ENCODE results near the gene COX8A.
A peak's percentile ranks its signal among the peaks of the same experiment; 100 is the strongest.
"Not testable (repeated sequence)": the region's sequence is repeated elsewhere in the genome, so short reads cannot be mapped to it uniquely, and the experiment has no call there.

Gene COX8A

GRCh38 chr11:63951779-63952536, 22.5 kb upstream of the COX8A start:
- Mint-ChIP-seq H3K4me1 (peaks cover 13% of the 10 kb centered on the region), H3K36me3 (peaks cover 46% of the 10 kb centered on the region), H3K27me3 (no peaks in the 10 kb centered on the region), H3K4me3 (no peak overlapping the region), H3K9me3 (no peaks in the 10 kb centered on the region), H3K27ac (peak overlapping the region; percentile 7)
- ATAC-seq, result peak; percentile 45

- Mint-ChIP-seq H3K9me3 (no peaks in the 10 kb centered on the region), H3K27me3 (no peaks in the 10 kb centered on the region), H3K36me3 (peaks cover 44% of the 10 kb centered on the region), H3K4me1 (peaks cover 13% of the 10 kb centered on the region), H3K4me3 (no peak overlapping the region), H3K27ac (peak overlapping the region; percentile 7)
- ATAC-seq, result no peak
These were observed 21.9 kb upstream of the COX8A start for GRCh38 chr11:63952570-63952969.

DNA sequence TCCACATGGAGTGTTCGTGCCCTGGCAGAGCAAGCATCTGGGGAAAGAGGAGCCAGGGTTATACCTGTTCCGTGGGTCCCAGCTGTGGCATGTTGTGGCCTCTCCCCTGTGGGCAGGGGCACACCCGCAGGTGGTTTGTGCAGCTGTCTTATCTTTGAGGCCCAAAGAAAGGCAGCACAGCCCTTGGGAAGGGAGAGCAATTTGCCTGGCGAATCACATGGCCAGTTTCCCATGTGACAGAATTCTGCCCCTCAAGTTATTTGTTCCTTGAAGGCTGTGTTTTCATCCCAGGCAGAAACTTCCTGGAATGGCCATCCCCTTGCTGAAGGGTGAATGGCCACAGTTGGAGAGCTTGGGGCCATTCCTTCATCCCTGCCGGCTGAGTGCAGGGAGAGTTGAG, 16.4 kb upstream of the COX8A start:
- H3K36me3 Mint-ChIP-seq, result peaks cover 33% of the 10 kb centered on the region
- no peak for ATAC-seq
- H3K4me1 Mint-ChIP-seq, result peaks cover 17% of the 10 kb centered on the region
- no peaks in the 10 kb centered on the region for H3K9me3 Mint-ChIP-seq
- no peak overlapping the region for H3K4me3 Mint-ChIP-seq
- H3K27ac Mint-ChIP-seq, result no peak overlapping the region
- no peaks in the 10 kb centered on the region for H3K27me3 Mint-ChIP-seq

DNA sequence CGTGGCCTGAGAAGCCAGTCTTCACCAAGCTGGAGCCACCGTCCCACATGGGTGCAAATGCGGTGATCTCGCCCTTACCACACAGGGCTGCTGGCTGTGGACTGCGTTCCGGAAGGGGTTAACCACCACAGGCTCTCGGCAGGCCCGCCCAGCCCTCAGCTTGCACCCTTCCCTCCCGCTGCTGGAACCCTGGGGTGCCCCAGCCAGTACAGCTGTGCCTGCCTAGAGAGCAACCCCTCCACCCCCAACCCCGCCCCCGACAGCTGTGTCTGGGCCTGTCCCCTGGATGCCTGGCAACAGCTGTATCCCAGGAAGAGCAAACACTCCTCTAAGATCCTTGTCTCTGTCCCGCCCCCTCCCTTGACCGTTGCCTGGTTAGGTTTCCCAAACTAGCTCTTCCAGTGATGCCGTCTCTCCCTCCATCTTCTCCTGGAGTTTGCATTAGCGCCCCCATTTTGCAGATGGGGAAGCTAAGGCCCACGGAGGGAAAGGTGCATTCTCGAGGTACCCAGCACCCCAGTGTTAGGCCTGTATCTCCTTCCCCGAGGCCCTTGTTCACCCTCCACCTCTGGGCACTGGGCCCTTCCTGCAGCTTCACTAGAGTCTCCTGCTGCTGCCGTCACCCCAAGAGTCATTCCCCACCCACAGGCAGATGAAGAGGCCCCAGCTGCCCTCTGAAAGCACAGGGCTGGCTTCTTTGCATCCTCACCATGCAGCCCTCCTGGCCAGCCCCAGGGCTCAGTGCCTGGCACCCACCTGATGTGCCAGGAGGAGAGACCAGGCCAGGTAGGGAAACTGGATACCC, 12.6 kb upstream of the COX8A start:
- Mint-ChIP-seq H3K9me3 (no peaks in the 10 kb centered on the region), H3K4me1 (peaks cover 17% of the 10 kb centered on the region), H3K27me3 (no peaks in the 10 kb centered on the region), H3K36me3 (peaks cover 4% of the 10 kb centered on the region), H3K4me3 (no peak overlapping the region), H3K27ac (no peak overlapping the region)
- peak; percentile 46 for ATAC-seq

- not testable (repeated sequence) for H3K9me3 Mint-ChIP-seq, H3K36me3 Mint-ChIP-seq, H3K27ac Mint-ChIP-seq, H3K27me3 Mint-ChIP-seq, H3K4me3 Mint-ChIP-seq, ATAC-seq
- H3K4me1 Mint-ChIP-seq, result peaks cover 17% of the 10 kb centered on the region
These were observed 10.5 kb upstream of the COX8A start for GRCh38 chr11:63963895-63964294.

- H3K9me3 Mint-ChIP-seq, result no peaks in the 10 kb centered on the region
- no peak overlapping the region for H3K27ac Mint-ChIP-seq
- no peaks in the 10 kb centered on the region for H3K36me3 Mint-ChIP-seq
- no peak for ATAC-seq
- peaks cover 18% of the 10 kb centered on the region for H3K27me3 Mint-ChIP-seq
- no peak overlapping the region for H3K4me3 Mint-ChIP-seq
- H3K4me1 Mint-ChIP-seq, result peaks cover 7% of the 10 kb centered on the region
These were observed 8.0 kb upstream of the COX8A start for GRCh38 chr11:63966444-63966843.

- ATAC-seq, result no peak
- H3K27ac Mint-ChIP-seq, result no peak overlapping the region
- H3K36me3 Mint-ChIP-seq, result no peaks in the 10 kb centered on the region
- no peak overlapping the region for H3K4me3 Mint-ChIP-seq
- peaks cover 12% of the 10 kb centered on the region for H3K4me1 Mint-ChIP-seq
- H3K9me3 Mint-ChIP-seq, result no peaks in the 10 kb centered on the region
- peaks cover 18% of the 10 kb centered on the region for H3K27me3 Mint-ChIP-seq
These were observed 5.0 kb upstream of the COX8A start for GRCh38 chr11:63969461-63969860.

DNA sequence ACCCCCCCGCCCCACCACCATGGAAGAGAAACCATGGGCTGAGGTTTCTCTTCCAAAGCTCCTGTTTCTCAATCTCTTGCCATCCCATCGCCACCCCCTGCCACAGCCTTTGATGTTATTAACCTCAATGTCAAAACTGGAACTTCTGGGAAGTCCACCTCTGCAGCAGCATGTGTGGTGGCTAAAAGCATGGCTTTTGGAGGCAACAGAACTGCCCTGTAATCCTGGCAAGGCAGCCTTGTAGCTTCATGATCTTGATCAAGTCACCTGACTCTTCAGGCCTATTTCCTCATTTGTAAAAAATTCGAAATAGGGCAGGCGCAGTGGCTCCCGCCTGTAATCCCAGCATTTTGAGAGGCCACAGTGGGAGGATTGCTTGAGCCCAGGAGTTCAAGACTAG, 3.5 kb upstream of the COX8A start:
- Mint-ChIP-seq H3K36me3 (peaks cover 1% of the 10 kb centered on the region), H3K4me1 (peaks cover 18% of the 10 kb centered on the region), H3K9me3 (no peaks in the 10 kb centered on the region), H3K4me3 (no peak overlapping the region), H3K27ac (no peak overlapping the region), H3K27me3 (peaks cover 18% of the 10 kb centered on the region)
- no peak for ATAC-seq

DNA sequence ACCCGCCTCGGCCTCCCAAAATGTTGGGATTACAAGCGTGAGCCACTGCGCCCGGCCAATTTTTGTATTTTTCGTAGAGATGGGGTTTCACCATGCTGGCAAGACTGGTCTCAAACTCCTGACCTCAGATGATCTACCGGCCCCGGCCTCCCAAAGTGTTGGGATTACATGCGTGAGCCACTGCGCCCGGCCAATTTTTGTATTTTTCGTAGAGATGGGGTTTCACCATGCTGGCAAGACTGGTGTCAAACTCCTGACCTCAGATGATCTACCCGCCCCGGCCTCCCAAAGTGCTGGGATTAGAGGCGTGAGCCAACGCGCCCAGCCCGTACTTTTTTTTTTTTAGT, 535 bp upstream of the COX8A start:
- peaks cover 33% of the 10 kb centered on the region for H3K4me1 Mint-ChIP-seq
- H3K4me3 Mint-ChIP-seq, result peak overlapping the region; percentile 100
- not testable (repeated sequence) for H3K9me3 Mint-ChIP-seq, ATAC-seq
- H3K36me3 Mint-ChIP-seq, result peaks cover 16% of the 10 kb centered on the region
- peak overlapping the region; percentile 99 for H3K27ac Mint-ChIP-seq
- H3K27me3 Mint-ChIP-seq, result peaks cover 18% of the 10 kb centered on the region

GRCh38 chr11:63978551-63979239, 4.3 kb downstream of the COX8A start:
- no peak for ATAC-seq
- peak overlapping the region; percentile 8 for H3K27ac Mint-ChIP-seq

DNA sequence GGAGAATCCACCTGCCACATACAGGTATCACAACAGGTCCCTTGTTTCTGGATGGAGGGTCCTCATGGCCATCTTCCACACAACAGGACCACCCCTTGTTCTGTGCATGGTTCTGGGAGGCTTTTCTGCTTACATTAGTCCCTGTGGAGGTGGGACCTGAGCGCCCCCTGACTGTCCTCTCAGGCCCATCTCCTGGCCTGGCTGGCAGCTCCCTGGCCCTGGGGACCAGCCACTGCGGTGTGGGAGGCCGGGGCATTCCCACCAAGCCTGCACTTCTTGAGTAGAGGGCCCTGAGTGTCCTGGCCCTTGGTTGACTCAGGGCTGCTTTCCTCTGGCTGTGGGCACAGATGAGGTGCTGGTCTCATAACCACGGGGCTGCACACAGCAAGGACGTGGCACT, 5.0 kb downstream of the COX8A start:
- Mint-ChIP-seq H3K27ac (peak overlapping the region; percentile 8), H3K4me3 (no peak overlapping the region), H3K27me3 (no peaks in the 10 kb centered on the region), H3K9me3 (no peaks in the 10 kb centered on the region), H3K4me1 (peaks cover 41% of the 10 kb centered on the region), H3K36me3 (peaks cover 16% of the 10 kb centered on the region)
- no peak for ATAC-seq

More at GRCh38 chr11:63978551-63979239, 4.3 kb downstream of the COX8A start:
- peaks cover 16% of the 10 kb centered on the region for H3K36me3 Mint-ChIP-seq
- no peaks in the 10 kb centered on the region for H3K9me3 Mint-ChIP-seq
- no peak overlapping the region for H3K4me3 Mint-ChIP-seq
- H3K4me1 Mint-ChIP-seq, result peaks cover 47% of the 10 kb centered on the region
- H3K27me3 Mint-ChIP-seq, result no peaks in the 10 kb centered on the region

- Mint-ChIP-seq H3K4me3 (peak overlapping the region; percentile 99), H3K4me1 (peaks cover 50% of the 10 kb centered on the region), H3K36me3 (peaks cover 28% of the 10 kb centered on the region), H3K27me3 (no peaks in the 10 kb centered on the region), H3K27ac (peak overlapping the region; percentile 99), H3K9me3 (no peaks in the 10 kb centered on the region)
- ATAC-seq, result peak; percentile 87
These were observed 11.4 kb downstream of the COX8A start for GRCh38 chr11:63985812-63986155.

DNA sequence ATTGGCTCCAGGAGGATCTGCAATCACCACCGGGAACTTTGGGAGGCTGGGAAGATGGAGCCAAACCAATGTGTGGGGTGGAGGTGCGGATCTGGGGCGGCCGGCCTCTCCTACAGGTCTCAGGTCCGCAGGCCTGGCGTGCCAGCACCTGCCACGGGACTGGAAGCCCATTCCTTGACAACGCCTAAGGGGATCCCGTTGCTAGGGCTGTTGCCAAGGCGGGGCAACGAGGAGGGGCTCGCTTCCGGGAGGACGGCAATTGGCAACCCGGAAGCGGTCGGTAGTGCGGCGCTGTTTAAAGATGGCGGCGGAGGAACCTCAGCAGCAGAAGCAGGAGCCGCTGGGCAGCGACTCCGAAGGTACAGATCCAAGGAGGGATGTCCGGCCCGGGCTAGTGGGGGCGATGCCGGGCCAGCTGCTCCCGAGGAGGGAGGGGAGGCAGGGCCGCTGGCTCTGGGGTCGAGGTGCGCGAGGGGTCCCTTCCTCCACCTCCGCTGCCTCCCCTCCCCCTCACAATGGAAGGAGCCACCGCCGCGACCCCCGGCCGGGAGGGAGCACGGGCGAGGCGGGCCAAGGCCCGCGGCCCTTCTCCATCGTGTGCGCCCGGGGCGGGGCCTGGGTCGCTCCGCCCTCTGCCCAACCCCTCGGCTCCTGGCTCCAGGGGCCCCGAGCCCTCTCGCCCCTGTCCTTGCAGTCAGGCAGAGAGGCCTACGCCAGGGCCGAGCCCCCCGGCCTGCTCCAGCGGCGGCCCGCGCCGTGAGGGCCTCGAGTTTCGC, 11.9 kb downstream of the COX8A start, which contains the start of gene OTUB1:
OTUB1 (plus strand) TSS at position 283 of the 776 bp plus-strand sequence; CDS start at position 302, 19 bp downstream.
- H3K4me3 Mint-ChIP-seq, result peak within 1 kb of the TSS; percentile 99
- H3K36me3 Mint-ChIP-seq, result peaks cover 34% of the 10 kb centered on the region
- H3K27me3 Mint-ChIP-seq, result no peaks in the 10 kb centered on the region
- H3K9me3 Mint-ChIP-seq, result no peaks in the 10 kb centered on the region
- H3K4me1 Mint-ChIP-seq, result peaks cover 50% of the 10 kb centered on the region
- ATAC-seq, result peak; percentile 95
- H3K27ac Mint-ChIP-seq, result peak within 1 kb of the TSS; percentile 99

- ATAC-seq, result no peak
- Mint-ChIP-seq H3K27ac (no peak overlapping the region), H3K4me1 (peaks cover 50% of the 10 kb centered on the region), H3K36me3 (peaks cover 41% of the 10 kb centered on the region), H3K9me3 (no peaks in the 10 kb centered on the region), H3K27me3 (no peaks in the 10 kb centered on the region), H3K4me3 (peak overlapping the region; percentile 69)
These were observed 12.6 kb downstream of the COX8A start for GRCh38 chr11:63986932-63987513.

All from stimulated activated memory B cell treated with anti-CD40 and anti-IgM and Interleukin-4, amounts not matched to agents 10 μg/mL and 1 μg/mL and 100 μg/mL, for 72 hours (primary cell).